Bronchial epithelial cell (primary cell): ENCODE data around the gene SETD1A. TPM values are rescaled to one million over a fixed set of nuclear protein-coding genes. Genes with fewer than 3 reads are reported as not detected.

ENCODE experiments used
- DNase-seq: peaks from one replicate; pipeline ENCODE4 v3.0.0-alpha.2; 2010; ENCODE audit warnings: low read depth
- FAIRE-seq: peaks from 2 replicates; lab custom pipeline; 2011; peaks lifted over from hg19 to GRCh38; lab: Jason Lieb, UNC
- H3K27me3 ChIP-seq: 2 replicates; pipeline ENCODE4 v1.5.1; 2011; ENCODE audit warnings: low read length; ENCODE audit not compliant: control insufficient read depth, insufficient read depth
- H3K36me3 ChIP-seq: 2 replicates; pipeline ENCODE4 v1.5.1; 2011; ENCODE audit warnings: low read length; ENCODE audit not compliant: control insufficient read depth, insufficient read depth
- H3K4me3 ChIP-seq: 2 replicates; pipeline ENCODE4 v1.5.1; 2011; ENCODE audit warnings: mild to moderate bottlenecking, low read depth, low read length, control low read depth
- total RNA-seq: library from RNA; depleted of rRNA; stranded (reverse); fragments of >200 nt; gene quantifications from 2 replicates; pipeline ENCODE4 v1.2.1, GENCODE V29; 2014
- TF ChIP-seq, protein P1 (sequence below): IDR thresholded peaks from 2 replicates; pipeline ENCODE4 v1.5.1; 2011; ENCODE audit warnings: mild to moderate bottlenecking, moderate library complexity, low read length, control low read depth, inconsistent platforms; ENCODE audit not compliant: insufficient read depth, severe bottlenecking

The SETD1A gene
- total RNA-seq, 1 donor from 2014 or later, result 1.3 TPM

DNA sequence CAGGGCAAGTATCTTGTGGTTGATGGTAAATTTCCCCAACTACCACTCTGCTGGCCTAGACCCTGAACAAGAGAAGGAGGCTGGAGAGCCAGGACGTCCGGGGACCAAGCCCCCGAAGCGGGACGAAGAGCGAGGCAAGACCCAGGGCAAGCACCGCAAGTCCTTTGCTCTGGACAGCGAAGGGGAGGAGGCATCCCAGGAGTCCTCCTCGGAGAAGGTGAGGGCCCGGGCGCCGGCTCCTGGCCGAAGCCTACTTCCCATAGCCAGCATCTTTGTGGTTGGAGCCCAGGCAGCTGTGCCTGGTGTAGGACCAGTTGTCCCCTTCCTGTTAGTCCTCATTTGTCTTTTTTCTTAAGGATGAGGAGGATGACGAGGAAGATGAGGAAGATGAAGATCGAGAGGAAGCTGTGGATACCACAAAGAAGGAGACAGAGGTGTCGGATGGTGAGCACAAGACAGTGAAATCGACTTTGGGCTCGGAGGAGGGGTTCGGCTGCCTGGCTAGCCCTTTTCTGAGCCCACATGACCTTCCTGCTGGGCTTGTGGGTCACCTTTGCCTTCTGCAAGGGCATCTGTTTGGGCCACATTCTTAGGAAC lies 11.8 kb downstream of the SETD1A start:
- TF ChIP-seq, protein P1, sequence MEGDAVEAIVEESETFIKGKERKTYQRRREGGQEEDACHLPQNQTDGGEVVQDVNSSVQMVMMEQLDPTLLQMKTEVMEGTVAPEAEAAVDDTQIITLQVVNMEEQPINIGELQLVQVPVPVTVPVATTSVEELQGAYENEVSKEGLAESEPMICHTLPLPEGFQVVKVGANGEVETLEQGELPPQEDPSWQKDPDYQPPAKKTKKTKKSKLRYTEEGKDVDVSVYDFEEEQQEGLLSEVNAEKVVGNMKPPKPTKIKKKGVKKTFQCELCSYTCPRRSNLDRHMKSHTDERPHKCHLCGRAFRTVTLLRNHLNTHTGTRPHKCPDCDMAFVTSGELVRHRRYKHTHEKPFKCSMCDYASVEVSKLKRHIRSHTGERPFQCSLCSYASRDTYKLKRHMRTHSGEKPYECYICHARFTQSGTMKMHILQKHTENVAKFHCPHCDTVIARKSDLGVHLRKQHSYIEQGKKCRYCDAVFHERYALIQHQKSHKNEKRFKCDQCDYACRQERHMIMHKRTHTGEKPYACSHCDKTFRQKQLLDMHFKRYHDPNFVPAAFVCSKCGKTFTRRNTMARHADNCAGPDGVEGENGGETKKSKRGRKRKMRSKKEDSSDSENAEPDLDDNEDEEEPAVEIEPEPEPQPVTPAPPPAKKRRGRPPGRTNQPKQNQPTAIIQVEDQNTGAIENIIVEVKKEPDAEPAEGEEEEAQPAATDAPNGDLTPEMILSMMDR, result no peak
- FAIRE-seq, result no peak
- H3K36me3 ChIP-seq, result peaks cover 36% of the 10 kb centered on the region

DNA sequence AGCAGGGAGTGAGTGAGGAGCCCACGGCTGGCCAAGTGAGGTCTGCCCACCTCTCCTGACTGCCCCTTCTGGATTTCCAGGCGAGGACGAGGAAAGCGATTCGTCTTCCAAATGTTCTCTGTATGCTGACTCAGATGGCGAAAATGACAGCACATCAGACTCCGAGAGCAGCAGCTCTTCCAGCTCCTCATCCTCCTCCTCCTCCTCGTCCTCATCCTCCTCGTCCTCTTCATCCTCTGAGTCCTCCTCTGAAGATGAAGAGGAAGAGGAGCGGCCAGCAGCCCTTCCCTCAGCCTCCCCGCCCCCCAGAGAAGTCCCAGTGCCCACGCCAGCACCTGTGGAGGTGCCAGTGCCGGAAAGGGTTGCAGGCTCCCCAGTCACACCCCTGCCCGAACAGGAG lies 13.7 kb downstream of the SETD1A start:
- DNase-seq (no peak), FAIRE-seq (no peak)
- TF ChIP-seq, protein P1, result no peak
- no peaks in the 10 kb centered on the region for H3K27me3 ChIP-seq
- H3K36me3 ChIP-seq, result peaks cover 33% of the 10 kb centered on the region
- H3K4me3 ChIP-seq, result no peak overlapping the region

More for the DNA sequence above, 11.8 kb downstream of the SETD1A start:
- H3K4me3 ChIP-seq, result no peak overlapping the region
- no peak for DNase-seq
- no peaks in the 10 kb centered on the region for H3K27me3 ChIP-seq

DNA sequence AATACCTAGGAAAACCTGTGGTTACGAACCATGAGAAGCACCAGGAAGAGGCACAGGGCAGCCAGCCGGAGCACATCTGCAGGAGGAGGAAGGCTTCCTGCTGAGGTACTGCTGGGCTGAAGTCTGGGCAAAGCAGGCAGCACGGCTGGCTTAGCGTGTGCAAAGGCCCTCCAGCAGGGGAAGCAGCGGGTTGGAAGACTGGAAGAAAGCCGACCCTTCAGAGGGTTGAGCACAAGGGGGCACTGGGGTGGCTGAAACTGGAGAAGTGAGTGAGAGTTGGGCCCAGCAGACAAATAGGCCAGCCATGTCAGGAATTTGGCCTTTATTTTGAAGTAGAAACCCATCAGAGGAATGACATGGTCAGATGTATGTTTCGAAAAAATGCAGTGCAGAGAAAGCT lies 15.3 kb downstream of the SETD1A start:
- TF ChIP-seq, protein P1, result no peak
- FAIRE-seq (no peak), DNase-seq (no peak)
- no peaks in the 10 kb centered on the region for H3K27me3 ChIP-seq
- no peak overlapping the region for H3K4me3 ChIP-seq
- H3K36me3 ChIP-seq, result peaks cover 29% of the 10 kb centered on the region

DNA sequence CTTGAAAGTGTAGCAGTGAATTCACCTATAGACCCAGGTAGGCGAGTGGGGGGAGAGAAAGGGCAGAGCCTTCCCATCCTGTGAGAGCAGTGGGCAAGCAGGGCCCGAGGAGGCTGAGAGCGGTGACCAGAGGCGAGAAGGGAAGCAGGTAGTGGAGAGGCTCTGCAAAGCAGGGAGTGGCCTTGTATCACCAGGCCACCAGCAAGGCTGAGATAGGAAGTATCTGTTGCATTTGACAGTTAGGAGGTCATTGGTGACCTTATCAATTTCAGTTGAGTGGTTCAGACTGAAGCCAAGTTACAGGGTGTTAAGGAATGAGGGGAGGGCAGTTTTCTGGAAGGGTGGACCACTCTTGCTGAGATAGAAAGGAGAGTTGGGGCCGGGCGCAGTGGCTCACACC lies 16.8 kb downstream of the SETD1A start:
- no peak for DNase-seq
- H3K27me3 ChIP-seq, result no peaks in the 10 kb centered on the region
- no peak overlapping the region for H3K4me3 ChIP-seq
- peaks cover 26% of the 10 kb centered on the region for H3K36me3 ChIP-seq
- TF ChIP-seq, protein P1, result no peak
- no peak for FAIRE-seq

DNA sequence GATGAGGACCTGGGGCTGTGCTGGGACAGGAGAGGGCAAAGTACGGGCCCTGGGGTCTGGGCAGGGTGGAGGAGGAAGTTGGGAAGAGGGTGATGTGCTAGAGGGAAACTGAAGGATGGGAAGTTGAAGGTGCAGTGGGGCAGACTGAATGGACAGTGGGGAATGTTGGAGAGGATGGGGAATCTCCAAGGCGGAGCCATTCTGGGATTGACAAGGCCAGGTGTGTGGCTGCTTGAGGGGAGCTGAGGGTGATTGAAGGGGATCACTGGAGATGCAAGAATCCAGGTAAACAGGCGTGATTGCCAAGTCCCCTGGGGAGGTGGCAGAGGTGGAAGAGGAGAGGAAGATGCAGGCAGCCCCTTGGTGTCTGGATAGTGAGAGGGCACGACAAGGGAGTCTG lies 18.9 kb downstream of the SETD1A start:
- peaks cover 30% of the 10 kb centered on the region for H3K36me3 ChIP-seq
- H3K4me3 ChIP-seq, result no peak overlapping the region
- TF ChIP-seq, protein P1, result no peak

DNA sequence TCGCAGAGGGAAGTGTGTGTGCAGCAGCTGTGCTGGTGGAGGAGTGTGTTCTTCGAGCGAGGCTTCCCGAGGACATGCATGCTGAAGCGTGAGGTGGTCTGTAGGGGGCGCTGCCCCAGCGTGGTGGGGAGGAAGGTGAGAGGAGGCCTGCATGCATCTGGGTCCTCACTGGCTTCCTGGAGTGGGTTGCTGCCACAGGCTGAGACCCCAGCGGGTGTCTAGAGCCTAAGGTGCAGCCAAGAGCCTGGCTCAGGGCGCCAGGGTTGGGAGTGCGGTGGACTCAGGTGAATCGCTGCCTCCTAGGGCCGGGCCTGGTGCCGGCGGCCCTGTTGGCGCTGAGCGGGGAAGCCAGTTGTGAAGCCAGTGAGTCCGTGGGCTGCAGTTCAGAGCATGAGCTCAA lies 19.9 kb downstream of the SETD1A start:
- FAIRE-seq (no peak), DNase-seq (no peak)
- peaks cover 33% of the 10 kb centered on the region for H3K36me3 ChIP-seq
- no peak overlapping the region for H3K4me3 ChIP-seq
- H3K27me3 ChIP-seq, result no peaks in the 10 kb centered on the region
- TF ChIP-seq, protein P1, result peak; percentile 26

More for the DNA sequence above, 18.9 kb downstream of the SETD1A start:
- FAIRE-seq, result no peak
- no peak for DNase-seq
- H3K27me3 ChIP-seq, result no peaks in the 10 kb centered on the region
